HG02973 (cell line): ENCODE measurements around the gene NUB1.
"Not testable (repeated sequence)": the region's sequence is repeated elsewhere in the genome, so short reads cannot be mapped to it uniquely, and the experiment has no call there.

ENCODE experiments used
- ATAC-seq: cut with Tn5 transposase; IDR thresholded peaks from one replicate; pipeline ENCODE4 v1.9.1; 2021; ENCODE audit warnings: moderate library complexity; ENCODE audit not compliant: unreplicated experiment

The NUB1 gene, protein sequence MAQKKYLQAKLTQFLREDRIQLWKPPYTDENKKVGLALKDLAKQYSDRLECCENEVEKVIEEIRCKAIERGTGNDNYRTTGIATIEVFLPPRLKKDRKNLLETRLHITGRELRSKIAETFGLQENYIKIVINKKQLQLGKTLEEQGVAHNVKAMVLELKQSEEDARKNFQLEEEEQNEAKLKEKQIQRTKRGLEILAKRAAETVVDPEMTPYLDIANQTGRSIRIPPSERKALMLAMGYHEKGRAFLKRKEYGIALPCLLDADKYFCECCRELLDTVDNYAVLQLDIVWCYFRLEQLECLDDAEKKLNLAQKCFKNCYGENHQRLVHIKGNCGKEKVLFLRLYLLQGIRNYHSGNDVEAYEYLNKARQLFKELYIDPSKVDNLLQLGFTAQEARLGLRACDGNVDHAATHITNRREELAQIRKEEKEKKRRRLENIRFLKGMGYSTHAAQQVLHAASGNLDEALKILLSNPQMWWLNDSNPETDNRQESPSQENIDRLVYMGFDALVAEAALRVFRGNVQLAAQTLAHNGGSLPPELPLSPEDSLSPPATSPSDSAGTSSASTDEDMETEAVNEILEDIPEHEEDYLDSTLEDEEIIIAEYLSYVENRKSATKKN

DNA sequence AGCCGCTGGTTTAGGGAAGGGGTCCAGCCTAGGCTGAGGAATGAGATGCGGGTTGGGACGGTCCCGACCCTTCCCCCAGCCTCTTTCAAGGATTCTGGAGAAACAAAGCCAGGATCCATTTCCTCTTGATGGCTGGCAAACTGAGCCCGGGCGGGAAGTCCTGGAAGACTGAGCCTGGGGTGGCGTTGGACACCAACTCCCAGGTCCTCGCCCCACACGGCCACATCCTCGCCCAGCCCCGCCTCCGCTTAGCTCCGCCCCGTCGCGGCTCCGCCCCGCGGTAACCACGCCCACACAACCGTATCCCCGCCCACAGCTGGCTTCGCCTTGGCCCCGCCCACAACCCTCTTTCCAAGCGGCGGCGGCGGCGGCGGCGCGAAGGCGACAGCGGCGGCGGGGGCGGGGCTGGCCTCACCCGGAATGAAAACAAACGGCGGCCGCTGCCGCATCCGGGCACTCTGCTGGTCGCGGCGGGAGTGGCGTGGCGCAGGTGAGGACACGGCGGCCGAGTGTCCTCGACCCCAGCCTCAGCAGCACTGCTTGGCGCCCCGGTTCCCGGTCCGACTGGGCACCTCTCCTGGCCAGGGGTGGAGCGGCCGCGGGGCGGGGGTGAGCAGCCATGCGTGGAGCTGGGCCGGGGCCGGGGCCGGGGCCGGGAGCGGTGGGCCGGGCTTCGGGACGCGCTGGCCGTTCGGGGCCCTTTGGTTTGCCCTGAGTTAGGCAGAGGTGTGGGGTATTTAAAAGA lies at the start of gene NUB1:
NUB1 (plus strand) TSS at position 456 of the 745 bp plus-strand sequence. CDS start 3,538 bp downstream, outside the sequence.
- peak; percentile 52 for ATAC-seq

DNA sequence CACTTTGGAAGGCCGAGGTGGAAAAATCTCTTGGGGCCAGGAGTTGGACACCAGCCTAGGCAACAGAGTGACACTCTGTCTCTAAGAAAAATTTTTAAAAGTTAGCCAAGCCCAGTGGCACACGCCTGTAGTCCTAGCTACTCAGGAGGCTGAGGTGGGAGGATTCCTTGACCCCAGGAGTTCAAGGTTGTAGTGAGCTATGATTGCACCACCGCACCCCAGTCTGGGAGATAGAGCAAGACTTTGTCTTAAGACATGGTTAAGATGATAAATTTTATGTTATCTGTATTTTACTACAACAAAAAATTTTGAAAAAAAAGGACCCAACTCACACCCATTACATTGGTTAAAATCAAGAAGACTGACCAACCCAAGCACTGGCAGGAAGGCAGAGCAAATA lies 48.8 kb upstream of the NUB1 start:
- ATAC-seq = no peak

DNA sequence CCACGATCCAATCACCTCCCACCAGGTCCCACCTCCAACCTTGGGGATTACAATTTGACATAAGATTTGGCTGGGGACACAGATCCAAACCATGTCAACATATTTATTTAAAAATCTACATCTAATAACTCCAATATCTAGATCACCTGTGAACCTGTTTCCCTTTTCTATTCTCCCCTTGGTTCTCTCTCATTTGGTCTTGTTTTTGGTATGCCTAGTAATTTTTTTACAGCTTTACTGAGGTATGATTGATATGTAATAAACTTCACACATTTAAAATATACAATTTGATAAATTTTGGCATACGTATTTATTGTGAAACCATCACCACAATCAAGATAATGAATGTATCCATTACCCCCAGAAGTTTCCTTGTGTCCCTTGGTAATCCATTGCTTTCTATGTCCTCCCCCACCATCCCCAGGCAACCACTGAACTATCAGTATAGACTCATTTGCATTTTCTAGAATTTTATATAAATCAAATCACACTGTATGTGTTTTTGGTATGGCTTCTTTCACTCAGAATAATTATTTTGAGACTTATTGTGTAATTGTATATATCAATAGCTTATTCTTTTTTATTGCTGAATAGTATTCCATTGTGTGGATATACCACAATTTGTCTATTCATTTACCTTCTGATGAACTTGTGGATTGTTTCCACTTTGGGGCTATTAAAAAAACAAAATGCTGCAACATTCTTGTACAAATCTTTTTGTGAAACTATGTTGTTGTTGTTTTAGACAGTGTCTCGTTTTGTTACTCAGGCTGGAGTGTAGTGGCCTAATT lies 45.2 kb upstream of the NUB1 start:
- ATAC-seq = no peak

DNA sequence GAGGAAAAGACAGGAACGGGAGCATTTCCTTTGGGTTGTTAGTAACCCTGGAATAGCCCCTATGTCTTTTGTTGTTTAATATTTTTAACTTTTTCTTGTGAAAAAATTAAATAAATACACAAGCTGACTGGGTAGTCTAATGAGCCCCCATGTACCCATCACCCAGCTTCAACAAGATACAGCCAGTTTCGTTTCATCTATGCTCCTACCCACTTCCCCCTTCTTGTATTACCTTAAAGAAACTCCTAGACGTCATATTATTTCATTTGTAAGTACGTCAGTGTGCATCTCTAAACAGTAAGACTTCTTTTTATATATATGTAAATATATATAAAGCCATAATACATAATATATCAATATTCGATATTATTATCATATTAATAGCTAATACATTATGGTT lies 42.8 kb upstream of the NUB1 start:
- no peak for ATAC-seq

DNA sequence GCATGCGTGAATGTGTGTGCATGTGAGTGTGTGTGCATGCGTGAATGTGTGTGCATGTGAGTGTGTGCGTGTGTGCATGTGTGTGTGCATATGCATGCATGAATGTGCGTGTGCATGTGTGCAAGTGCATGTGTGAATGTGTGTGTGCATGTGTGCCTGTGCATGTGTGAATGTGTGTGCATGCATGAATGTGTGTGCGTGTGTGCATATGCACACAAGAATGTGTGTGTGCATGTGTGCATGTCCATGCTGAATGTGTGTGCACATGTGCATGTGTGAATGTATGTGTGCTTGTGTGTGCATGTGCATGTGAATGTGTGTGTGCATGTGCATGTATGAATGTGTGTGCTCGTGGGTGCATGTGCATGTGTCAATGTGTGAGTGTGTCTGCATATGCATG lies 42.1 kb upstream of the NUB1 start:
- ATAC-seq = no peak

DNA sequence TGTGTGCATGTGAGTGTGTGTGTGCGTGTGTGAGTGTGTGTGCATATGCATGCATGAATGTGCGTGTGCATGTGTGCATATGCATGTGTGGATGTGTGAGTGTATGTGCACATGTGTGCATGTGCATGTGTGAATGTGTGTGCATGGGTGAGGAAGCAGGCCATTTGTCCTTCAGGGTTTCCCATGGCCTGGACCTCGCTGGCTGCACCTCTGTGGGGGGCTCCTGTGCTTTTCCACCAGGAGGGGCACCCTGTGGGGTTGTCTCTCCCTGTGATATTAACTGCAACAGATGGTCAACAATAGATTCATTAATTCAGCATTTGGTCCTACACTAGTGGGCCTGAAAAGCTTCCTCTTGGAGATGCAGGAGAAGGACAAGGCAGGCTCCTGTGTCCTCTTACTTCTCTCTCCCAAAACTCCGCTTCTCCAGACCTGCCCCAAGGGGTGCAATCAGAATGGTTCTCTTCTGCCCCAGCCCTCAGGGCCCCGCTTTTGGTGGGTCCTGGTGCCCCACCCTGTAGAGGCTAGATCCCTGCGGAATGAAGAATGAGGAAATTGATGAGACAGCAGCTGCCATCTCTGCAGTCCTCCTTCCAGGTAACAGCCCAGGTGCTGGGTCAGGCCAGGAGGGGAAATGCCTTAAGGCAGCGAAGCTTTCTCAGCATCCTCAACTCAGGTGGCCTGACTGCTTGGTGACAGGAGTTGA lies 41.5 kb upstream of the NUB1 start:
- no peak for ATAC-seq

DNA sequence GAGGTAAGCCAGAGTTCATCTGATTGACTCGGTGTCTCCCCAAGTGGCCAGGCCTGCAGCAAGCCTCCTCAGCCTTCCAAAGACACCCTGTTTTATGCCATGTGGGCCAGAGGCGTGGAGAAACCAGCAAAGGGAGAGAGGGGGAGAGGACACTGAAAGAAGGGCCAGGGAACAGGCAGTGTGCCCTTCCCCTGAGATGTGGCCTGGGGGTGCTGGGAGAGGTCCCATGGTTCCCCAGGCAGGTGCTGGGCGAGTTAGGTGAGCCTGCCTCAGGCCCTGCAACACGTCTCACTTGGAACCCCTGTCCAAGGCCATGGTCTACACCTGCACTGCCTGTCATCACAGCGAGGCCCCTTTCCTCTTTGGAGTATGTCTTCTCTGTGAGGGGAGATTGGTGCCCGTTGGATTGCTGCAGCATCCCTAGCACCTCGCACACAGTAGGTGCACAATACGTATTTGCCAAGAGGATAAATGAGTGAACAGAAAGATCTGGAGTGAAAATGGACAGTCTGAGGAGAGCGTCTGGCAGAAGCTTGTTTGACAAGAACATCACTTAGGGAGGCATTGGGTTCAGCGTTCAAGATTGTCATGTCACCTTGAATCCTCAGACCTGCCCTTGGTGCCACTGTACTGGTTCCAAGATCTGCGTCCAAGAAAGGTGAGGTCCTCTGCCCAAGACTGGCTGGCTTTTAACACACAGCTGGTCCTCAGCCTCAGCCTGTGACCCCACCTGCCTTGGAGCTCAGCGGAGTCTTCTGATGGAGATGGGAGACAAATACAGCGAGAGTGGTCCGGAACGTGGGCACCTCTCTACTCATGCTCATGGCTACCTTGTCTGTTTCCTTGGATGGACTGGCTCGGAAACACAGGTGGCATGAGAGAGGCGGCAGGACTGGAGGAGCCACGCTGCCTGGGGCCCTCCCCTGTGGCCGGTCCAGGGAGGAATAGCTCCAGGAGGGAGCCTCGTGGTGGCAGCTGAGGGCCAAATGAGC lies 39.8 kb upstream of the NUB1 start:
- no peak for ATAC-seq

DNA sequence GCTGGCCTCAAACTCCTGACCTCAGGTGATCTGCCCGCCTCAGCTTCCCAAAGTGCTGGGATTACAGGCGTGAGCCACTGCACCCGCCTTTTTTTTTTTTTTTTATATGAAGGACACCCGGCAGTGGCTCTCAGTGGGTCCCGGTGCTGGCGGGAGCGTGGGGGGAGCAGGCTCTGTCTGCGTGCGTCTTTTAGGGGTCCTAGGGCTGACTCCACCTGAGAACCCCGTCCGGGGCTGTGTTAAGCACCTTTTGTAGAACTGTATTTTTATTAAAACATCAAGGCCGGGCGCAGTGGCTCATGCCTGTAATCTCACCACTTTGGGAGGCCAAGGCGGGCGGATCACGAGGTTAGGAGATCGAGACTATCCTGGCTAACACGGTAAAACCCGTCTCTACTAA lies 37.4 kb upstream of the NUB1 start:
- ATAC-seq = not testable (repeated sequence)

DNA sequence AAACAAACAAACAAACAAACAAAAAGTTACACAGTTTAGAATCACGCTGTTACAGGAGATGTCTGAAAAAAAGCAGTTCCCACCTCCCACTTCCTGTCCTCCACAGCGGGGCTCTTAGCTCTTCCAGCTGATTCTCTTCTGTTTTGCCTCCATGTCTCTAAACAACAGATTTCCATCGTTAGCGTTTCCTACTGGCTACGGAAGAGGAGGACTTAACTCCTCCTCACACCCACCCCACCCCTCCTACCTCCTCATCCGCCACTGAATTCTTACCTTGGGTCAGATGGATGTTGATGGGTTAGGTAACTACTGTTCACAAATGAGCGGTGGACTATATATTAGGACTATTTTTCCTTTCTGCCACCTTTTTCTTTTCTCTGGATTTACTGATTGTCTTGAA lies 36.8 kb upstream of the NUB1 start:
- no peak for ATAC-seq

DNA sequence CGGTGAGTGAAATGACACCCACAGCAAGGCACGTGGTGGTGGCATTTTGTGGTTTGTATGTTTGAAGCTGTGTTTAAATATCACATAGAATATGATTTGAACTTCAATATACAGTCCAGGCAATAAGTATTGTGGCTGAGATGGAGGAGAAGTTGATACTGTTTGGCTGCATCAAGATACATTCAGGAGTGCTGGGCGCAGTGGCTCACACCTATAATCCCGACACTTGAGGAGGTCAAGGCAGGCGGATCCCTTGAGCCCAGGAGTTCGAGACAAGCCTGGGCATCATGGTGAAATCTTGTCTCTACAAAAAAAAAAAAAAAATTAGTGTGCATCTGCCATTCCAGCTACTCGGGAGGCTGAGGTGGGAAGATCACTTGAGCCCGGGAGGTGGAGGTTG lies 35.2 kb upstream of the NUB1 start:
- ATAC-seq = no peak

DNA sequence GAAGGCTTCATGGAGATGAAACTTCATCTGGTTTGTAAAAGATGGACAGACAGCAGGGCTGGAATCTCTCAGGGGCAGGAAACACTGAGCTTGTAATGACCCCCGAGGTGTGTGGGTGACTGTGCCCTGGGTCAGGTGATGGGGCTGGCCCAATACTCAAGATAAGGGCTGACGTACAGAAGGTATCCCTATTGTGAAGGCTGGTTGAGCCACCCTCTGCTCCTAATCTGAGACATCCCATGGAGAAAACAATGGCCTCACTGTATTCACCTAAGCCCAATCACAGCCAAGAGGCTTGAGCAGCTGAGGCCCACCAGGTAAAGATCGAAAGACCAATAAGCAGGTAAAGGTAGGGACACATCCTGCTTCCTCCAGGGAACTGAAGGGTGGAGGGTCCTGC lies 34.8 kb upstream of the NUB1 start:
- no peak for ATAC-seq

DNA sequence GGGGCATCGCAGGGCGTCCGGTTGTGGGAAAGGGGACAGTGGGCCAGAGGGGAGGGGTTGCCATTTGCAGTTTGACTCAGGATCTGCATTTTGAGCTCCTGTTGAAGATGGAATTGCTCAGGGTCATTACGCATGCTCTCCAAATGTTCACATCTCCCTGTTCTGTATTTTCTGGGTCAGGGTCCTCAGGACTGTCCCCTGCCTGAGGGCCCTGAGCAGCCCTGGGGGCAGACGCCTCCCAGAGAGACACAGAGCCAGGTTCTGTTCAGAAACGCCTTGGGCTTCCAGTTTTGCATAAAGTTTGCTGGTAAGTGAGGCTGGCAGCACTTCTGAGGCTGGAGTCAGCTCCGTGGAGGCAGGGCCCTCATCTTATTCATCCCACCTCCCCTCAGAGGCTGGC lies 34.1 kb upstream of the NUB1 start:
- ATAC-seq = no peak

DNA sequence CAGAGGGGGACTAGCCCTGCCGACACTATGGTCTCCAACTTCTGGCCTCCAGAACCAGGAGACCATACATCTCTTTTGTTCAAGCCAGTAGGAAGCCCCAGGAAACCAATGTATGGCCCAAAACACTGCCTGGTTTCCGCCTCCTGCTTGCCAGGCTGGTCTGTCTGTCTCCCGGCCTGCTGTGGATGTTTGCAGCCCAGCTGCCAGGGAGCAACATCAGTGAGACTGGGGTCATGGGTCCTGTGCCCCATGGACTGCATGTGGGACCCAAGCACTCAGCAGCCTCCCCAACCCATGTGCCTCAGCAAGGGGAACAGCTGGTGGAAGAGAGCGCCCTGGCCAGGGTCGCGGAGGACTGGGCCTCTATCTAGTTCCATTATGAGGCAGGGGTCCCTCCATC lies 33.4 kb upstream of the NUB1 start:
- ATAC-seq = no peak

DNA sequence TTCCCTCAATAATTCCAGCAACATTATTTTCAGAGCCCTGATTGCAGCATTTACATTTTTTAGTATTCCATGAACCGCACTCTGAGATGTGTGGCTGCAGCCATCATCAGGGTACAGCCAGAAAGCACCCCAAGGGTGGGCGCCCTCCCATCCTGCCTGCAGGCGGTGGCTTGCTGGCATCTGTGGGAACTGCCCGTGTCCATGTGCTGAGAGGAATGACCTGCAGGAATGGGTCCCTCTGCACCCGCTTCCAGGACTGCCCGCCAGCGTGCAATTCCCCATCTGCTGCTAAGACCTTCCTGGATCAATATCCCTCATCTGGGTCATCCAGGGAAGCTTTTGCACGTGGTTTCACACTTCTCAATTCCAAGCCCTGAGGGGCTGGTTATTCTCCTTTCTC lies 32.8 kb upstream of the NUB1 start:
- no peak for ATAC-seq

DNA sequence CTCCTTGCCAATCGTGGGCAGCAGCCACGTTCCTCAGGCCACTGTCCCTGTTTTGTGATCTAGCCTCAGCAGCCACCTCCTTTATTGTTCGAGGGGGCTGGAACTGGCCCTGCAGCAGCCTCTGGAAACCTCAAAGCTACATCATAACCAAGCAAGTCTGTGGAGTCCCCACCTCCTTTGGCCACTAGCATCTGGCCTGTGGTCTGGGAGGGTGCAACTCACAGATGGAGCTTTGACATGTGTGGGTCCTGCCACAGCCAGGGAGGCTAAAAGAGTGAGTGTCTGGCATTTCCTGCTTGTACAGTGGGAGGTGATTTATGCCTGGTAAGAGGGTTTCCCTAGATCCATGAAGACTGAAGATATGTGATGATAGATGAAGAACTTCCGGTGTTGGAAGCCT lies 32.3 kb upstream of the NUB1 start:
- ATAC-seq = no peak

DNA sequence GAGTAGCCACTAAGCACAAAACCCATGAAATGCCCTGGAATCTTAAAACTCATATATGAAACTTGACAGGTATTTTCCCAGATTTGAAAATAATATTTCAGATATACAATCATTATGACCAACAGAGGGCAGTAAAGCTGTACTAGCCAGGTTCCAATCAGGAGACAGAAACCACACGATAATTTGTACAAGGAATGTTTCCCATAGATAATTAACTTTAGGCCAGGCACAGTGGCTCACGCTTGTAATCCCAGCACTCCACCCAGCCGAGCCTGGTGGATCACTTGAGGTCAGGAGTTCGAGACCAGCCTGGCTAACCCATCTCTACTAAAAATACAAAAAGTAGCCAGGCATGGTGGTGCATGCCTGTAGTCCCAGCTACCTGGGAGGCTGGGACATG lies 31.0 kb upstream of the NUB1 start:
- no peak for ATAC-seq

DNA sequence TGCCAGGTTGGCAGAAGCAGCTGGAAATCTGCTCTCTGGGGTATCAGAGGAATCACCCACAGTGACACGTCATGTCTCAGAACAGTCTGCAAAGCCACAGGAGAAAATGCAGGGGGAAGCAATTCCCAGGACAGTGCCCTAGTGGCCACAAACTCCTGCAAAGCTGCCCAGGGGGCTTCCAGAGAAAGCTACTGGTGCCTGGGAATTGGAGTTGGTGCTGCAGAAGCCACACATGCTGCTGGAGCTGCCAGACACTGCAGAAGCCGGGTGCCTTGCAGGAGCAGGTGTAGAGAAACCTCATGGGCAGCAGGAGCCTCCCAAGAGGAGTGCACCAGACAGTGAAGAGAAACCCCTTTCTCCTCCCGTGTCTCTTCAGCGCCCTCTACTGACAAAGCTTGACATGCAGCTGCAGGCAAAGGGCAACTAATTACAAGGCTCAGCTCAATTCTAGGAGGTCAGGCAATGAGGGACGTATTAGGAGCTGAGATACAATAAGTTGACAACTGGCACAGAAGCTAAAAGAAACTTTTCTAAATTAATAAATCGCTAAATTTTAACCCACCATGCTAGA lies 30.2 kb upstream of the NUB1 start:
- no peak for ATAC-seq

DNA sequence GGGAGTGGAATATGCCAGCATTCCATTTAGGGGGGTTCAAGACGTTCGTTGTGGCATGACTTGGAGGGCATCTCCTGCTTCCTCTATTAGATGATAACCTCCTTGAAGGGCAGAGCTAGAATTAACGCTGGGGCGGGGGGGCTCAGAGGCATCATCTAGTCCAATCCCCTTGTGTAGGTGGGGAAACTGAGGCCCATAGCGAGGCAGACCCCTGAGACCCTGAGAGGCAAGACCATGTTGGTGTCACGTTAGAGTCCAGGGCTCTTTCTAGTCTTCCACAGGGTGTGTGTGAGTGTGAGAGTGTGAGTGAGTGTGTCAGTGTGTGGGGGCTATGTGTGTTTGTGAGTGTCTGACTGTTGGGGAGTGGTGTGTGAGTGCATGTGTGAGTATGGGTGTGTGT lies 29.3 kb upstream of the NUB1 start:
- no peak for ATAC-seq
